Stimulated activated effector memory CD8-positive, alpha-beta T cell treated with anti-CD3 and anti-CD28 coated beads, Interleukin-12 subunit alpha, Interleukin-12 subunit beta, amount 100 ng/mL, for 72 hours (primary cell): ENCODE data around the gene PODXL2.

Source experiments
- ATAC-seq: fragments of 150-1000 bp; cut with Tn5 transposase; 2 replicates; pipeline ENCODE4 v1.10.0; 2021
- DNase-seq, 2 donors: peaks; one replicate each; pipeline ENCODE4 v3.0.0; 2021 to 2022; ENCODE audit warnings: low spot score in 2 of 2
- H3K27ac Mint-ChIP-seq: one replicate; pipeline ENCODE4 v1.8.0; 2022; ENCODE audit warnings: mild to moderate bottlenecking, mixed read lengths
- H3K36me3 Mint-ChIP-seq: one replicate; pipeline ENCODE4 v1.8.0; 2022; ENCODE audit warnings: mild to moderate bottlenecking, mixed read lengths
- H3K4me1 Mint-ChIP-seq: one replicate; pipeline ENCODE4 v1.8.0; 2022; ENCODE audit warnings: mixed read lengths
- H3K4me3 Mint-ChIP-seq: one replicate; pipeline ENCODE4 v1.8.0; 2022; ENCODE audit warnings: mild to moderate bottlenecking, mixed read lengths
- H3K9me3 Mint-ChIP-seq: one replicate; pipeline ENCODE4 v1.8.0; 2022; ENCODE audit warnings: mixed read lengths

Gene PODXL2

DNA sequence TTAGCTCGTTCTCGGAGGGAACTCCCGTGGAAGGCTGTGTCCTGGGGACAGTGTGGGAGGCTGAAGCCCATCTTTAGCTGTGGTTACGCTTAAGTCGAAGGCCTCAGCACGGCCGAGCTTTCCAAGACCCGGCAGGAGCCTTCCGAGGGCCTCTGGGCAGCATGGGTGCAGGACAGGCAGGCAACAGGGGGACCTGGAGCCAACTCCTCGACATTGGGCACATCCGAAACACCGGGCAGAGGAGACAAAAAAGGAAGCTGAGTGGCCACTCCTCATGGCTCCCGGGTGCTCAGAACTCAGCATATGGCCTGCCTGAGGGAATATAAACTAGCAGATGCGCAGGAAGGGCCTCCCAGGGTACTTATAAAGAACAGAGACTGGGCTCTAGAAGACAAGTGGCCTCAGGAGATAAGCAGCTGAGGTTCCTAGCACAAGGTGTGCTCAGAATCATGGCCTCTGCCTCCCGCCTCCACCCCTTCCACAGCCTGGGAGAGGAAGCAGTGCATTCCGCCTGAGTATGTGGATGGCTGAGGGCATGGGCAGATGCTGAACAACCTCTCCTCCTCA, 77.9 kb downstream of the PODXL2 start:
- DNase-seq, result no peak
- Mint-ChIP-seq H3K27ac (no peak overlapping the region), H3K36me3 (no peaks in the 10 kb centered on the region), H3K4me1 (no peaks in the 10 kb centered on the region), H3K4me3 (no peak overlapping the region), H3K9me3 (no peaks in the 10 kb centered on the region)
- no peak for ATAC-seq

DNA sequence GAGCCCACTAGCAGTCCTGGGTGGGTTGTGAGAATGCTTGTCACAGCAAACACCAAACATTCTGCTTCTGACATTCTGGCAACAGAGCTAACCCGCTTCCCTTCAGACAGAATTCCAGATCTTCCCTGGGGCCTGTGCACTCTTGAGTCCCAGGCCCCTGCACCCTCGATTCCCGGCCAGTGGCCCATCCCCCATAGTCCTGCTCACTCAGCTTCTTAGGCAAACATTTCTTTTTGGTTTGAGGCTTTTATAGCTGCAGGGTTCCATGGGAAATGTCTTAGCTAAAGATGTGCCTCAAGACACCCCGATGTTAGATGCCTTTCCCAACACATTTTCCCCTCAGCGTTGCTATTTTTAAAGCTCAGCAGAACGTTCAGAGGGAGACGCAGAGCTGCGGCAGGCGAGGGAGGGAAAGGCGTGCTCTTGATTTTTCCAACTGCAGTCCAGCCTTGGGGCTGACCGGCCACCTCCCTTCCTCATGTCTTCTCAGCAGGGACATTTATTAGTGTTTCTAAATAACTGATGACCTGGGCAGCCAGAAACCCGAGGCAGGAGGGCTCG, 78.9 kb downstream of the PODXL2 start:
- no peaks in the 10 kb centered on the region for H3K4me1 Mint-ChIP-seq
- H3K4me3 Mint-ChIP-seq, result no peak overlapping the region
- no peak overlapping the region for H3K27ac Mint-ChIP-seq
- ATAC-seq, result no peak
- no peaks in the 10 kb centered on the region for H3K9me3 Mint-ChIP-seq
- DNase-seq, result no peak
- H3K36me3 Mint-ChIP-seq, result no peaks in the 10 kb centered on the region

DNA sequence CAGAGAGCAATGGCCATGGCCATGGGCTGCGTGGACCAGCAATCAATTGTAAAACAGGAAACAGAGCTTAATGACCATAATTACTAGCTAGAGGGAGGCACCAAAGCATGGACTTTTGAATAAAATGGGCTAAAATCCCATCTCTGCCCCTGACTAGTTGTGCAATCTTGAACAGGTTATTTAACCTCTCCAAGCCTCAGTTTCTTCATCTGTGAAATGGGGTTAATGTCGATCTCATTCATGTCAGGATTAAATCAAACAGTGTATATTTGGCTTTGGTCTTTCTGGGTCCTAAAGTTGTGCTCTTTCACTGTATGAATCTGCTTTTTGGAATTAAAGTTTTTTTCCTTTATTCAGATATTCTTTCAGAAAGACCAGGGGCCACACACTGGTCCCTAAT, 79.9 kb downstream of the PODXL2 start:
- DNase-seq (no peak), ATAC-seq (no peak)
- H3K9me3 Mint-ChIP-seq, result no peaks in the 10 kb centered on the region
- no peaks in the 10 kb centered on the region for H3K36me3 Mint-ChIP-seq
- no peak overlapping the region for H3K4me3 Mint-ChIP-seq
- H3K27ac Mint-ChIP-seq, result no peak overlapping the region
- no peaks in the 10 kb centered on the region for H3K4me1 Mint-ChIP-seq

DNA sequence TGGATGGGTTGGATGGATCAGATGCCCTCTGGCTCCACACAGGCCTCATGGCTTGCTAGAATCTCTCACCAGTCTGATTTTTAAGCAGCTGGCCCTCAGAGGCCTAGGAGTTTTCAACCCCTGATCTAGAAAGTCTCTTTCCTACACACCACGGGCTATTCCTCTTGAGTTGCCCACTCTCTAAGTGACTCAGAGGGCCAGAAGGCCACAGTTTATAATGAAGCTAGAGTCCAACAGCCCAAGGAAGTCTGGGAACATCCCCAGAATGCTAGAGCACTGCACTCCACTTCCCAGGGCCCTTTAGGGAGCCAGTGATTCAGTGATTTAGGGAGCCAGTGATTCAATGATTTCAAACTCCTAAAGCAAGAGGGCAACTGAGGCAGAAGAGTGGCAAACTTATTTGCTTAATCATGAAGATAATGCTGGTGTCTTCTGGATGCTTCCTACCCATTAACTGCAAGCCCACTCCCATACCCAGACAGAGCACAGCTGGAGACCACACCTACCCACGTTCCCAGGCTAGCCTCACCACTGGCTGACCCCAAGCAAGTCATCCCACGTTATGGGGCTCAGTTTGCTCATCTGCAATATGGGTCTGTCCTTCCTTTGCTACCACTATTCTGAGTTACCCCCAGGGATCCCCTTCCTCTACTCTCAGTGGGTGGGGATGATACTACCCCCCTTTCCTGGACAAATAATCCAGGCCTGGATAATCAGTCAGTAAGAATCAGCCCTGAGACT, 80.5 kb downstream of the PODXL2 start:
- ATAC-seq, result no peak

DNA sequence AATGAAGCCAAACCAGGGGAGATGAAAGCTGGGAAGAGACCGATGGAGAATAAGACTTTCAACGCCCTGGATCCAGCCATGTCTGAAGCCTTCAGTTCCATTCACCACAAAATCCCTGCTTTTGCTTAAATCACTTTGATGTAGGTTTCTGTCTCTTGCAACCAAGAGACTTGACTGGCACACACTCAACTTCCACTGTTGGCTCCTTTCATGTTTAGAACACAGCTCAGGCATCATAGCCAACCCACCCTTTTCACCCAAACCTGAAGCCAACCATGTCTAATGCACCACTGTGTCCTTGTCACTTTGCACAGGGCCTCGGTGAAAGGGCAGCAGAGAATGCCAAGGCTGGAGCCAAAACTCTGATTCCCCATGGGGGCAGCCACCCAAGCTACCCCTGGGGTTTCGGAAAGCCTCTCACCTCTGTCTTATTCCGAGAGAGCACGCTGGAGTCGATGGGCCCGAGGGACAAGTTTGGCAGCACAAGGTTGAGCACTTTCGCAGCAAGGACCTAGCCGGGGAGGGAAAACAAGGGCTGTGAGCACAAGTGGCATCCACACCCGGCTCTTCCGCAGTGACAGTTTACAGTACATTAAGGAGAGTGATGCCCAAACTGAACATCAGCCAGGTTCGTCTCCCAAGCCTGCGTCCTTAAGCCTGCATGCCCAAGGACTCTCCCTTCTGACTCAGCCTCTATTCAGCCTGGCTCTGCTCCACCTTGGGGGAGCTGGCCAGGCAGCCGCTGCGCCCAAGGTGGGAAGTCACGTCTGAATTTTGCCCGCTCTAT, 81.4 kb downstream of the PODXL2 start:
- Mint-ChIP-seq H3K4me1 (no peaks in the 10 kb centered on the region), H3K36me3 (no peaks in the 10 kb centered on the region), H3K9me3 (no peaks in the 10 kb centered on the region), H3K27ac (no peak overlapping the region), H3K4me3 (no peak overlapping the region)
- ATAC-seq, result no peak
- no peak for DNase-seq

More for the DNA sequence above, 80.5 kb downstream of the PODXL2 start:
- Mint-ChIP-seq H3K27ac (no peak overlapping the region), H3K9me3 (no peaks in the 10 kb centered on the region), H3K36me3 (no peaks in the 10 kb centered on the region), H3K4me3 (no peak overlapping the region), H3K4me1 (no peaks in the 10 kb centered on the region)
- no peak for DNase-seq

DNA sequence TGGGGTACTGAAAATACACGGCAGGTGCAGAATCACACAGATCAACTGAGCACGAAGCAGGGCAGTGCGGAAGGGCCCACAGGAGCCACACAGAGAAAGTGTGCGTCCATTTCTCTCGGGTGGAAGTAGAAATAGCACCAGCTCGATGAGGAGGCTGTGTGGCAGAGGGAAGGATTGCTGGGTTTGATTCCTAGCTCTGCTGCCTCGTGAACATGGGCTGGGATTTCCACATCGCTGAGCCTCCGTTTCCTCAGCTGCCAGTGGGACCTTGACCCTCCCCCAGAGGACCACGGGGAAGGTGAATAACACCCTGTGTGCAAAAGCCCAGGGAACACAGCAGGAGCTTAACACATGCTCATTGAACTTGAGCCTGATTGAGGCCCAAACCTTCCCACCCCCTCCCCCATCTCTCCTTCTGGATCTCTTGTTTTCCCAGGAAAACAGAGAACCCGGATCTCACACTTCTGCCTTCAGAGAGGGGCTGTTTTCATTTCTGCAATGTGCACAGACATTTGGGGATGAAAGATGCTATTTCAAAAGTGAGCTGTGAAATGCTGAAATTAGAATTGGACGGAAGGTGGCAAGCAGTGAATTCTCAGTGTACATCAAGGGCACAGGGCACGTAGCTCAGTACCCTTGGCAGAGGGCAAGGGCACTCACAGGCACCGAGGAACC, 82.2 kb downstream of the PODXL2 start:
- ATAC-seq (no peak), DNase-seq (no peak)
- H3K4me1 Mint-ChIP-seq, result no peaks in the 10 kb centered on the region
- H3K36me3 Mint-ChIP-seq, result no peaks in the 10 kb centered on the region
- no peaks in the 10 kb centered on the region for H3K9me3 Mint-ChIP-seq
- no peak overlapping the region for H3K4me3 Mint-ChIP-seq
- no peak overlapping the region for H3K27ac Mint-ChIP-seq

DNA sequence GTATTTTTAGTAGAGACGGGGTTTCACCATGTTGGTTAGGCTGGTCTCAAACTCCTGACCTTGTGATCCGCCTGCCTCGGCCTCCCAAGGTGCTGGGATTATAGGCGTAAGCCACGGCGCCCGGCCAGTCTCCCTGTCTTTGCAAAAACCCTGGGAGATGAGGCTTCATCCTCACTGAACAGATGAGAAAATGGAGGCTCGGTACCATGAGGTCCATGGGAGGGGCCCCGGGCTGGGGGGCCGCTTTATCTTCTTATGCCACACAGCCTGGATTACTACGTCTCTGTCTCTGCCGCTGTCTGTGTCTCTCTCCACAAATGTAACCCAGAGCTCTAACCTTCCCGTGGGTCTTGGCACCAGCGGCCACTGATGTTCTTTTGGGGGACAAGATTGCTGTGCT, 82.9 kb downstream of the PODXL2 start:
- no peaks in the 10 kb centered on the region for H3K4me1 Mint-ChIP-seq
- H3K9me3 Mint-ChIP-seq, result no peaks in the 10 kb centered on the region
- ATAC-seq (no peak), DNase-seq (no peak)
- no peaks in the 10 kb centered on the region for H3K36me3 Mint-ChIP-seq
- no peak overlapping the region for H3K27ac Mint-ChIP-seq
- H3K4me3 Mint-ChIP-seq, result no peak overlapping the region

DNA sequence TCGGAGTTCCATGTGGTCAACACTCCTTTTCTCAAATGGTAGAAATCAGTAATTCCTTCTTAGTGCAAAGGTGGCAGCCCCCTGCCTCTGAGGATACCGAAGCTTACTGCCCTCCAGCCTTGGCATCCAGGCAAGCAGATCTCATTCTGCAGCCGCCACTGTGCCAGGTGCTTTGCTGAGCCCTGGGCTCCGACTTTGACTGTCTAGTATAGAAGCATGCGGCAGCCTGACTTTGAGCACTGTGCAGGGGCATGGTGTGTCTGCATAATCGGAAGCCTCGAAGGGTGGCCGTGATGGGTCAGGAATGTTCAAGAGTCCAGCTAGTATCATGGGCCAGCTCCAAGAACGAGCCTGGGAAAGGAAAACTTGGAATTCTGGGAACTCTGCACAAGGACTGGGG, 83.5 kb downstream of the PODXL2 start:
- H3K36me3 Mint-ChIP-seq, result no peaks in the 10 kb centered on the region
- ATAC-seq (no peak), DNase-seq (no peak)
- no peak overlapping the region for H3K4me3 Mint-ChIP-seq
- H3K4me1 Mint-ChIP-seq, result no peaks in the 10 kb centered on the region
- no peak overlapping the region for H3K27ac Mint-ChIP-seq
- H3K9me3 Mint-ChIP-seq, result no peaks in the 10 kb centered on the region

DNA sequence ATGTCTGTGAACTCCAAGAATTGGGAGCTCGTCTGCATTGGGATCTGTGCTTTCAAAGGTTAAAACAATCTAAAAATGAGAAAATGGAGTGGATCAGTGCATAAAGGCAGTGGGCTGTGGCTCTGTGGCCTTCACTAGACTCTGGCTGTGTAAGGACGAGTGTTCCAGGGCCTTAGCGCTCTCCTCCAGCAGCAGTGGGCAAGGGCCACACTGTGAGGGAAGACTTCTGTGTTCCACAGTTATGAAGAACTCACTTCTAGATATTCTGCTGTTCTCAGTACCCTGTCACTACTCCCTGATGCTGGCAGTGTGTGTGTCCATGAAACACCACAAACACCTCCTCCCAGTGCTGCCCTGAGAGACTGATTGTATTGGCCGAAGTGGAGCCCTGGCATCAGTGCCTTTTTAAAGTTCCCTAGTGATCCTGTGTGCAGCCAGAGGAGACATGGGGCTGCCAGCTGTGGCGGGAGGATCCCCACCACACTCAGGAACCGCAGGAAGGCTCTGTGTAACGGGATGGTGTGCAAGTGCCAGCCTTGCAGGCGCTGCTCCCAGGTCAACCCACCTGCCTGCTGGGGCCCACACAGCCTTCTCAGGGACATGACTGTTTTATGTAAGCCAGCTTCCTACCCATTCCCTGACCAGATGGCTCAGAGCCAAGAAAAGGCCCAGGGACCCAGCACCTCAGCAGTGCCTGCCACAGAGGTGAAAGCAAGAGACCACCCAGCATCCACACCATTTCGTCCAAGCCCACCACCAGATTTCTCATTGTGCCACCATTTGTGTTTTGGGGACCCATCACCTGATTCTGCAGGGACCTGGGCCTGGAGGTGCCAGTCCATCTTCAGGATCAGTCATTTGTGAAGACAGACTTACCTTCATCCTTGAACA, 84.1 kb downstream of the PODXL2 start:
- no peaks in the 10 kb centered on the region for H3K9me3 Mint-ChIP-seq
- no peak overlapping the region for H3K27ac Mint-ChIP-seq
- H3K4me1 Mint-ChIP-seq, result no peaks in the 10 kb centered on the region
- DNase-seq, result no peak
- no peak for ATAC-seq
- H3K4me3 Mint-ChIP-seq, result no peak overlapping the region
- H3K36me3 Mint-ChIP-seq, result no peaks in the 10 kb centered on the region

DNA sequence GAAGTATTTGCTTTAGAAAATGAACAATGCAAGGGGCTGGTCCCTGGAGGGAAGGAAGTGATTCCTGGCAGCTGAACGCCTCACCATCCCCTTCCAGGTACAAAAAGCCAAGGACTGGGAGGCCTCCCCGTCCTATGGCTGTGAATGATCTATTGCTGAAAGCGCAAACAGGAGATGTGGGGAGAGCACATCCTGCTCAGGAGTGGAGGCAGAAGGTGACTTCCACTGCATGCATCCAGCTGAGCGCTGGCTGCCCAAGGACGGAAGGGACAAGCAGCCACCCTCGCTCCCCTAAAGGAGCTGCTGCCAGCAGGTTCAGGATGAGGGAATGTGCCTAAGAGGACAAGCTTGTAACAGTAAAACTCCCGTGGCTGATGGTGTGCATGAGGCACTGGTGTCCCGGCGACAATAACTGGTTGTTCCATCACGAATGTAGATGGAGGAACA, 85.2 kb downstream of the PODXL2 start:
- Mint-ChIP-seq H3K36me3 (no peaks in the 10 kb centered on the region), H3K4me1 (no peaks in the 10 kb centered on the region), H3K9me3 (no peaks in the 10 kb centered on the region), H3K4me3 (no peak overlapping the region), H3K27ac (no peak overlapping the region)
- ATAC-seq, result no peak
- no peak for DNase-seq

DNA sequence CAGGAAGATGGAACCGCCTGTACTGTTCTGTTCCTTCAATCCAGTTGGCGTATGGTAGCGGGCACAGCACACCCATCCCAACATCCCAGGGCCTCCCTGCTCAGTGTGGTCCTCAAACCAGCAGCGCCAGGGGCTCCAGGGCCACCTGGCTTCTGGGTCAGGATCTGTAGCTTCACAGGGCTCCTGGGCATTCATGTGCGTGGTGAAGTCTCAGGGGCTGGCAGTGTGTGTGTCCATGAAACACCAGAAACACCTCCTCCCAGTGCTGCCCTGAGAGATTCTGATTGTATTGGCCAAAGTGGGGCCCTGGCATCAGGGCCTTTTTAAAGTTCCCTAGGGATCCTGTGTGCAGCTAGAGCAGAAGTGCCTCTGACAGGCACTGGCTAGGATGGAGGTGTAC, 85.9 kb downstream of the PODXL2 start:
- H3K4me3 Mint-ChIP-seq, result no peak overlapping the region
- no peaks in the 10 kb centered on the region for H3K9me3 Mint-ChIP-seq
- no peaks in the 10 kb centered on the region for H3K36me3 Mint-ChIP-seq
- no peak overlapping the region for H3K27ac Mint-ChIP-seq
- no peaks in the 10 kb centered on the region for H3K4me1 Mint-ChIP-seq
- ATAC-seq (no peak), DNase-seq (no peak)

DNA sequence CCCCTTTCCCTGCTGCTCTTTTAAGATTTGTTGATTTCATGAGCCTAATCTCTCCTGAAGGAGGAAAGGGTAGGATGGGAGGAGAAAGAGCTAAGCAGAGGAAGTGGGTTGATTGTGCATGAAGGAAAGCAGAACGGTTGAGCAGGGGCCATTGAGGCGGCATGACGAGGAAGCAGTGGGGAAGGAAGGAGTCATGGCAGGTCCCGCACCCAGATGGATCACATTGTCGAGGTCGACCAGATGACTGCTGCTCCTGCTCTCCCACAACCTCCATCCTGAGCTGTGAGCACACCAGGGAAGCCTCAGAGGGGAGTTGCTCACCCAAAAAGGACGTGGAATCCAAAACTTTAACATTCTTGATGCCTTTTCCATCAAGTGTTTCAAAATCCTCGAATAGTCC, 86.5 kb downstream of the PODXL2 start:
- no peaks in the 10 kb centered on the region for H3K9me3 Mint-ChIP-seq
- no peaks in the 10 kb centered on the region for H3K4me1 Mint-ChIP-seq
- H3K27ac Mint-ChIP-seq, result no peak overlapping the region
- DNase-seq, result no peak
- H3K4me3 Mint-ChIP-seq, result no peak overlapping the region
- H3K36me3 Mint-ChIP-seq, result no peaks in the 10 kb centered on the region
- ATAC-seq, result no peak

DNA sequence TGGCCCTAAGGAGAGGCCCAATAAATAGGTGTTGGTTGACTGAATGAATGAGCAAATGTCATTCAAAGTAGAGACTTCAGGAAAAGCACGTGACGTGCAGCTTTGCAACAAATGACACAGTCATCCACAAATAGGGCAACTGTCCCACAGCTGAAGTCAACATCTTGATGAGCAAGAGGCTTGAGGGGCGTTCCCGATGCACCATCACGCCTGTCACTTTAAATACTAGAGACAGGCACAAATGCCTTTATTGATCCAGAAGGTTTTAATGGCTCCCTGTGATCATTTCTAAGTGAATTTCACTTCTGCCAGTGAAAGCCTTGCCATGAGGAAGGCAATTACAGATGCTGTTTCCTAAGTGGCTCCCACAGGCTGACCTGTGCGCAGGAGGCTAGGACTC, 87.4 kb downstream of the PODXL2 start:
- no peak overlapping the region for H3K27ac Mint-ChIP-seq
- no peaks in the 10 kb centered on the region for H3K9me3 Mint-ChIP-seq
- no peaks in the 10 kb centered on the region for H3K36me3 Mint-ChIP-seq
- no peak overlapping the region for H3K4me3 Mint-ChIP-seq
- no peaks in the 10 kb centered on the region for H3K4me1 Mint-ChIP-seq
- ATAC-seq (no peak), DNase-seq (no peak)

DNA sequence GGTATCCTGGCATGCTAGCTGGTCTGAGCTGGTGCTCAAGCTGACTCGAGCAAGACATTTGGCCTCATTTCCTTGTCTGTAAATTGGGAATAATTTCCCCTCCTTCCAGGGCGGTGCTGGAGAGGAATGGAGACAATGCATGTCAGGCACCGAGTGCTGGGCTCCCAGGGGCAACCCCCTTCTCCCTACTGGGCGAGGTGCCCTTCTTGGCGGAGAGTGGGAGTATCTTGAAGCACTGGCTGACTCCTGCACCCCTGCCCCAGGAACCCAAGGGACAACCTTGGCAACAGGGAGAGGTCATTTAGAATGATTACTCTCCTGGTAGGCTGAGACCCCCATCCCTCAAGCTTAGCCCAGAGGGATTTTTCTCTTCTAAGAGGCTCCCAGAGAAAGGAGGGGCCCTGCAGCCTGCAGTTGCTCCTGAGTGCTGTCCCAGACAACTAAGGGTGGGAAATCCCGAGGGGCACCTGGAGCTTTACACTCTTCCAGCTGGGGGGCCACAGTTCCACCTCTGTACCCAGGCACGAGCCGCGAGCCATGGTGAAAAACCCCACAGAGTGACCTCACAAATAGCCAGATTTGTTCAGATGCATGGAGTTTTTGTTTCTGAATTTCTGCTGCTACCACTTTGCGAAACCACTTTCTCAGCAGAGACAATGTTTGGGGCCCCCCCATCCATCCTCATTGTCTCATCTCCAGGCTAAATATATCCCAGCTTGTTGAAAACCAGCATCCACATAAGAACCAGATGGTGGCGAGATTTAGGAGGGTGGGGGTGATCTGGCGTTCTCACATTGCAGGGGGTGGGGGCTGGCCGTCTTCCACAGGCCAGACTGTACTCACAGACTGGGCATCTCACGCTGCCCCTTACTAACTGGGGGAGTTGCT, 88.6 kb downstream of the PODXL2 start:
- DNase-seq, result no peak
- no peaks in the 10 kb centered on the region for H3K4me1 Mint-ChIP-seq
- H3K4me3 Mint-ChIP-seq, result no peak overlapping the region
- no peaks in the 10 kb centered on the region for H3K9me3 Mint-ChIP-seq
- no peak for ATAC-seq
- no peak overlapping the region for H3K27ac Mint-ChIP-seq
- no peaks in the 10 kb centered on the region for H3K36me3 Mint-ChIP-seq
